ENCODE measurements around the gene NPLOC4. TPM values are rescaled to one million over a fixed set of nuclear protein-coding genes. Genes with fewer than 3 reads are reported as not detected.
"Not testable (repeated sequence)": the region's sequence is repeated elsewhere in the genome, so short reads cannot be mapped to it uniquely, and the experiment has no call there.

Gene NPLOC4
- total and polyA plus RNA-seq, 9 donors, result 31.9 to 66.2 (median 49.5) TPM

DNA sequence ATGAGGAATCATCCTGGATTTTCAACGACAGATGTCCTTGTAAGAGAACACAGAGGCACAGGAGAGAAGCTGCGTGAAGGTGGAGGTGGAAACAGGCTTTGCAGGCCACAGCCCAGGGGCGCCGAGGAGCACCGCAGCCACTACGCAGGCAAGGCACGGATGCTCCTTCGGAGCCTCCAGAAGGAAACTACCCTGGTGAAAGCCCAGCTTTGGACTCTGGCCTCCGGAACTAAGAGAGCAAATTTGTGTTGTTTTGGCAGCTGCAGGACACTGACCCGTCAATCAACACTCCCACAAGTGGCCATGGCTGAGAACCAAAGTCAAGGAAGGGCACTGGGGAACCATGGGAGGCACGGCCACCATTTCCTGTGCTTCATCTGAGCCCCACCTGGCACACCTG is 43.2 kb upstream of the NPLOC4 start:
- 82% methylated on average over 11 of the region's 11 CpGs for WGBS (ENCODE audit: insufficient coverage)
- Histone ChIP-seq H3K27ac (ENCODE audit: low read length) (no peak overlapping the region), H3K36me3 (ENCODE audit: control insufficient read depth, insufficient read depth, low read length) (peaks cover 11% of the 10 kb centered on the region), H3K27me3 (ENCODE audit: control insufficient read depth, insufficient read depth, low read length) (no peaks in the 10 kb centered on the region), H3K9me3 (replicated peaks; ENCODE audit: control insufficient read depth, low read depth, low read length) (no peaks in the 10 kb centered on the region), H3K4me1 (ENCODE audit: control insufficient read depth, insufficient read depth, low read length) (peaks cover 21% of the 10 kb centered on the region), H3K4me3 (ENCODE audit: low read length) (no peak overlapping the region)
- DNase-seq, result no peak

DNA sequence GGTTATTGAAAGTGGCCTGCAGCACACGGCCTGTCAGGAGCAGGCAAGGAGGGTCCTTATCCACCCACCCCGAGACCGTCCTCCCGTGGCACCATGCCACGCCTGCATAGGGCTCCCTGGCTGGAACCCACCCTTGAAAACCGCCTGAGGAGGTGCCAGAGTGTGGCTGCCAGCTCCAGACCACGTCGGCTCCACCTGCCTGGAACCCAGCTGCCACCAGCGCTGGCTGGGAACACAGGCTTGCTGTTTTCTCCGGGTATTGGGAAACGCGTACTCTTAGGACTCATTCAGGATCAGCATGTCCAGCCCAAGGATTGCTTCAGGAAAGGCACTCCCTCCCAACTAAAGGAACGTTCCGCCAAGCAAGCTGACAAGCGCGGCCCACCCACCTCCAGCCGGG is 40.0 kb upstream of the NPLOC4 start:
- H3K27ac ChIP-seq (ENCODE audit: low read length), result no peak overlapping the region
- peaks cover 36% of the 10 kb centered on the region for H3K36me3 ChIP-seq (ENCODE audit: control insufficient read depth, insufficient read depth, low read length)
- H3K27me3 ChIP-seq (ENCODE audit: control insufficient read depth, insufficient read depth, low read length), result no peaks in the 10 kb centered on the region
- no peak for DNase-seq
- H3K4me1 ChIP-seq (ENCODE audit: control insufficient read depth, insufficient read depth, low read length), result peaks cover 2% of the 10 kb centered on the region
- H3K9me3 ChIP-seq (replicated peaks; ENCODE audit: control insufficient read depth, low read depth, low read length), result no peaks in the 10 kb centered on the region
- no peak overlapping the region for H3K4me3 ChIP-seq (ENCODE audit: low read length)
- WGBS (ENCODE audit: insufficient coverage), result 89% methylated on average over 17 of the region's 17 CpGs

DNA sequence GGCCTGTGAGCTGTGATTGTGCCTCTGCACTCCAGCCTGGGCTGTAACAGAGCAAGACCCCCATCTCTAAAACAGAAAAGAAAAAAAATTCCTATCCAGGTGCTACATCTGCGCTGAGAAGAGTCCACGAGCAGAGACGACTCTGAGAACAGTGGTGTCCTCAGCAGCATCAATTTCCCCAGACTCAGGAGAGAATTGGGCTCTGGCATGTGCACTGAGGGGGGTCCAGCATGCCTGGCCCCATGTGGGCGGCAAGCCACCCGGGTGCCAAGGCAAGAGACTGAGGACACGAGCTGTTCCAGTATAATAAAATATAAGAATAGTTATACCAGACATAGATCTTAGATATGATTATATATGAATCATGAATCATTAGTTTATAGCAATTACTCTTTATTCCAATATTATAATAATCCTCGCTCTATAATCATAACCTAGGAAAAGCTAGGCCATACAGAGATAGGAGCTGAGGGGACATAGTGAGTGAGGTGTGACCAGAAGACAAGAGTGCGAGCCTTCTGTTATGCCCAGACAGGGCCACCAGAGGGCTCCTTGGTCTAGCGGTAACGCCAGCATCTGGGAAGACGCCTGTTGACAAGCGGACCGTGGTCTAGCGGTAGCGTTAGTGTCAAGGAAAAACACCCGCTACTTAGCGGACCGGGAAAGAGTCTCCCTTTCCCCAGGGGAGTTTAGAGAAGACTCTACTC is 38.8 kb upstream of the NPLOC4 start:
- 52% methylated on average over 3 of the region's 18 CpGs for WGBS (ENCODE audit: insufficient coverage)
- peaks cover 41% of the 10 kb centered on the region for H3K36me3 ChIP-seq (ENCODE audit: control insufficient read depth, insufficient read depth, low read length)
- not testable (repeated sequence) for H3K4me3 ChIP-seq (ENCODE audit: low read length); H3K27ac ChIP-seq (ENCODE audit: low read length); H3K9me3 ChIP-seq (replicated peaks; ENCODE audit: control insufficient read depth, low read depth, low read length); H3K4me1 ChIP-seq (ENCODE audit: control insufficient read depth, insufficient read depth, low read length); DNase-seq; H3K27me3 ChIP-seq (ENCODE audit: control insufficient read depth, insufficient read depth, low read length)

DNA sequence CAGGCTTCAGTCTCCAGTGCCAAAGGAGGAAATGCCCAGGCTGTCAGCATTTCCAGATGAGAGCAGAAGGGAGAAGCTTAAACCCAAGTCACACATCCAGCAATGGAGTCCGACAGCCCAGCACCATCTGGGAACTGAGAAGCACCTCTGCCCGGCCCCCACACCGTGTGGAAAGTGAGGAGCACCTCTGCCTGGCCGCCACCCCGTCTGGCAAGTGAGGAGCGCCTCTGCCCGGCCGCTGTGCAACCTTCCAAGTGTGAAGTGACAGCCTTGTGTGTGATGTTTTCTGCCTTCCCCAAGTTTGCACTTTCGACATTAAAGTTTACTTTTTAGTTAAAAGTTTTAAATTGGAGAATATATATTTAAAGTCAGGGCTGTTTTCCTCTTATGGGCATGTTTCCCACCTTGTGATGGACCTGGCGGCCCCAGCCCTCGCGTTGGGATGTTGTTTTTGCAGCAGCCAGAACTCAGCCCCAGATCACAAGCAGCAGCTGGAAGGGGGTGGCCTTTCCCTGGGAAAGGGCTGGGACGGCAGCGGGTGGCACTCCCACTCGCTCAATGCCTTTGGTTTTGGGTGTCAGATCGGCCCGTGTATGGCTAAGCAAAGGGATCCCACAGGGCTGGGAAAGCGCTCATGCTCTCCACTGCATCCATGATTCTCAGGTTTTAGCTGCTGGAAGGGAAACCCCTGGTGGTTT is 36.8 kb upstream of the NPLOC4 start:
- DNase-seq, result no peak
- no peaks in the 10 kb centered on the region for H3K4me1 ChIP-seq (ENCODE audit: control insufficient read depth, insufficient read depth, low read length)
- no peak overlapping the region for H3K27ac ChIP-seq (ENCODE audit: low read length)
- H3K36me3 ChIP-seq (ENCODE audit: control insufficient read depth, insufficient read depth, low read length), result peaks cover 56% of the 10 kb centered on the region
- no peaks in the 10 kb centered on the region for H3K27me3 ChIP-seq (ENCODE audit: control insufficient read depth, insufficient read depth, low read length)
- H3K4me3 ChIP-seq (ENCODE audit: low read length), result no peak overlapping the region
- no peaks in the 10 kb centered on the region for H3K9me3 ChIP-seq (replicated peaks; ENCODE audit: control insufficient read depth, low read depth, low read length)
- 77% methylated on average over 13 of the region's 18 CpGs for WGBS (ENCODE audit: insufficient coverage)

DNA sequence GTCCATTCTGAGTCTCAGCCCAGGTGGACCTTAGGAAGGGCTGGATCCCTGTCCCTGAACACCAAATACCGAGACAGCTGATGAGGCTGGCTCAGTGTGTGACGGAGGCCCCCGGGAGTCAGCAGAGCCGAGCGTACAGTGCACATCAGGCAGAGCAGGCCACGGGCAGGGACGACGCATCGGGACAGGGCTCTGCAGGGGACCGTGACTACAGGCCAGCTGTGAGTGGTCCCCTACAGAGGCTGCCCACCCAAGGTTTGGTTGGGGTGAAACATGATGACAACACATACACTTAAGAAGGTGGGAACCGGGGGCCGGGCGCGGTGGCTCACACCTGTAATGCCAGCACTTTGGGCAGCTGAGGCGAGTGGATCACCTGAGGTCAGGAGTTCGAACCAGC is 36.0 kb upstream of the NPLOC4 start:
- DNase-seq, result no peak
- peaks cover 2% of the 10 kb centered on the region for H3K4me1 ChIP-seq (ENCODE audit: control insufficient read depth, insufficient read depth, low read length)
- 92% methylated on average over 14 of the region's 16 CpGs for WGBS (ENCODE audit: insufficient coverage)
- no peak overlapping the region for H3K4me3 ChIP-seq (ENCODE audit: low read length)
- H3K36me3 ChIP-seq (ENCODE audit: control insufficient read depth, insufficient read depth, low read length), result peaks cover 61% of the 10 kb centered on the region
- H3K27ac ChIP-seq (ENCODE audit: low read length), result no peak overlapping the region
- no peaks in the 10 kb centered on the region for H3K27me3 ChIP-seq (ENCODE audit: control insufficient read depth, insufficient read depth, low read length)
- H3K9me3 ChIP-seq (replicated peaks; ENCODE audit: control insufficient read depth, low read depth, low read length), result no peaks in the 10 kb centered on the region

DNA sequence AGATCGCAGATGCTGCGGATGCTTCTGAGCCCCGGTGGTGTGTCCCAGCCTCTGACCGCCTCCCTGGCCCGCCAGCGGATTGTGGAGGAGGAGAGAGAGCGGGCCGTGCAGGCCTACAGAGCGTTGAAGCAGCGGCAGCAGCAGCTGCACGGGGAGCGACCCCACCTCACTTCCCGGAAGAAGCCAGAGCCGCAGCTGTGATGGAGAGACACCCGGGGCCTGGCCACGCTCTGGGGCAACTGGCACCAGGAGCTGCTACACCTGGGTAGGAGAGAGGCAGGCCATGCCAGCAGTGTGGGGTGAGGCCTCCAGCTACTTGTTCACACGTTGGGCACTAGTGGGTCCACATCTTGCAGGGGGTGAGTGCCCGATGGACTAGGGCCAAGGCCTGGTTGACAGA is 35.6 kb upstream of the NPLOC4 start:
- peaks cover 6% of the 10 kb centered on the region for H3K4me1 ChIP-seq (ENCODE audit: control insufficient read depth, insufficient read depth, low read length)
- peaks cover 62% of the 10 kb centered on the region for H3K36me3 ChIP-seq (ENCODE audit: control insufficient read depth, insufficient read depth, low read length)

DNA sequence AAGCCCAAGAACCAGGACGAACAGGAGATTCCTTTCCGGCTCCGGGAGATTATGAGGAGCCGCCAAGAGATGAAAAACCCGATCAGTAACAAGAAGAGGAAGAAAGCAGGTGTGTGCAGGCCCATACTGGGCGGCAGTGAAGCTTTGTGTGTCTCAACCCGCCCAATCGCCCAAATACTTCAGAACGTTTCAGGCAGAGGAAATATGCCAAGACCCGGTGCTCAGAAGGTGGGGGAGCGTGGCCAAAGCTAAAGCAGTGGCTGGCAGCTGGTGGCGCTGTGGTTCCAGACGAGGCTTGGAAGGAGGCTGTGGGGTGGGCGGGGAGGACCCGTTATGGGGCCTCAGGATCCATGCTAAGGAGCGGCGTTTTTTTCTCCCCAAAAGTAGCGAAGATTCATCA is 30.8 kb upstream of the NPLOC4 start:
- H3K27ac ChIP-seq (ENCODE audit: low read length), result no peak overlapping the region
- no peaks in the 10 kb centered on the region for H3K27me3 ChIP-seq (ENCODE audit: control insufficient read depth, insufficient read depth, low read length)
- H3K9me3 ChIP-seq (replicated peaks; ENCODE audit: control insufficient read depth, low read depth, low read length), result no peaks in the 10 kb centered on the region
- peaks cover 24% of the 10 kb centered on the region for H3K4me1 ChIP-seq (ENCODE audit: control insufficient read depth, insufficient read depth, low read length)
- no peak for DNase-seq
- no peak overlapping the region for H3K4me3 ChIP-seq (ENCODE audit: low read length)
- WGBS (ENCODE audit: insufficient coverage), result 78% methylated on average over 15 of the region's 18 CpGs
- H3K36me3 ChIP-seq (ENCODE audit: control insufficient read depth, insufficient read depth, low read length), result peaks cover 54% of the 10 kb centered on the region

More for the DNA sequence above, 35.6 kb upstream of the NPLOC4 start:
- Histone ChIP-seq H3K9me3 (replicated peaks; ENCODE audit: control insufficient read depth, low read depth, low read length) (no peaks in the 10 kb centered on the region), H3K4me3 (ENCODE audit: low read length) (no peak overlapping the region), H3K27ac (ENCODE audit: low read length) (no peak overlapping the region), H3K27me3 (ENCODE audit: control insufficient read depth, insufficient read depth, low read length) (no peaks in the 10 kb centered on the region)
- 72% methylated on average over 15 of the region's 18 CpGs for WGBS (ENCODE audit: insufficient coverage)
- no peak for DNase-seq

DNA sequence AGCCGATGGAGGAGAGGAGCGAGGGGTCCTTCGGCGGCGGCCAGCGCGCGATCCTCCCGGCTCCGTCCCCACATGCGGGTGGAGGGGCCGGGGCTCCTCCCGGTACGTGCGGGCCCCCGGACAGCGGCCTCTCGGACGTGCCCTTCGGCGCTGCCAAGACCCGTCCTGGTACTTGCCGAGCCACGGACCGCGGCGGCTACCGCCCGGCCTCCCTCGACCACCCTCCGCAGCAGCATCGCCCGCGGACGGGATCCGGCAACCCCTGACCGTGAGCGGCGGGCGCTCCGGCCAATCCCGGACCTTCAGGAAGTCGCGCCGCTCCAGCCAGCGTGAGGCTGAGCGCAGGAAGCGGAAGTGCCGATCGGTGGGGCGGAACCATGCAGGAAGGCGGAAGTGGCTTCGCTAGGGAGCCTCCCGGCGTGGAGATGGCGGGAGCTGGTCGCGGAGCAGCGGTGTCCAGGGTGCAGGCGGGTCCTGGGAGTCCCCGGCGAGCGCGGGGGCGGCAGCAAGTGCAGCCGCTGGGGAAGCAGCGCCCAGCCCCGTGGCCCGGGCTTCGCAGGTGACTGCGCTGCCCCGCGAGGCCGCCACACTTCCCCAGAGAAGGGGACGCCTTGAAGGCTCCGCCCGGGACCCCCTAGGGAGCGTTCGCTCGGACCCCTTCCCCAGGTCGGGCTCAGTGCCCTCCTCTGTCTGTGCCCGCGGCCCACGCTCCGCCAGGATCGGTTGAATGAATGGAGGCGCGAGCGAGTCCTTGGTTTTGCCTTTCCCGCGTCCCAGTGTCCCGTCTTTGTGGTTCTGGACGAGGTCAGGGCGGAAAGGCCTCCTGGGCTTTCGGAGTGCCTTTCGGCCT is 29.7 kb upstream of the NPLOC4 start, which contains the start of the genes CCDC137 and OXLD1:
Gene CCDC137 (plus strand): TSS at position 396 of the 850 bp plus-strand sequence. CDS start 30 bp downstream, at position 426.
Gene OXLD1 (minus strand): TSS at position 264 of the 850 bp plus-strand sequence. CDS start 28 bp downstream, at position 236.
- peaks cover 24% of the 10 kb centered on the region for H3K4me1 ChIP-seq (ENCODE audit: control insufficient read depth, insufficient read depth, low read length)

DNA sequence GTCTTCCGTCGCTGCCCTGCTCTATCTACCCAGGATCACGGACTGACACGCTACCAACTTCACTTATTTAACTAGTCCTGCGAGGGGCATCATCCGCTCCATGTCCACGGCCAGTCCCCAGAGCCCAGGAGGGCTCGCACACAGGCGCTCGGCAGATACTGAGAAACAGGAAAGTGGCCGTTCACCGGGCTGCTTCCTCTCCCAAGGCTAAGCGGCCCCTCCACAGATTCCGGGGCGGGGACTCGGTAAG is 29.1 kb upstream of the NPLOC4 start:
- peak overlapping the region; percentile 80 for H3K27ac ChIP-seq (ENCODE audit: low read length)
- no peaks in the 10 kb centered on the region for H3K27me3 ChIP-seq (ENCODE audit: control insufficient read depth, insufficient read depth, low read length)
- H3K36me3 ChIP-seq (ENCODE audit: control insufficient read depth, insufficient read depth, low read length), result peaks cover 37% of the 10 kb centered on the region
- no peaks in the 10 kb centered on the region for H3K9me3 ChIP-seq (replicated peaks; ENCODE audit: control insufficient read depth, low read depth, low read length)
- 0% methylated on average over 15 of the region's 16 CpGs for WGBS (ENCODE audit: insufficient coverage)
- peaks cover 24% of the 10 kb centered on the region for H3K4me1 ChIP-seq (ENCODE audit: control insufficient read depth, insufficient read depth, low read length)
- DNase-seq, result no peak
- H3K4me3 ChIP-seq (ENCODE audit: low read length), result peak overlapping the region; percentile 89

More for the DNA sequence above, 29.7 kb upstream of the NPLOC4 start, which contains the start of the genes CCDC137 and OXLD1:
- Histone ChIP-seq H3K27me3 (ENCODE audit: control insufficient read depth, insufficient read depth, low read length) (no peaks in the 10 kb centered on the region), H3K36me3 (ENCODE audit: control insufficient read depth, insufficient read depth, low read length) (peaks cover 42% of the 10 kb centered on the region), H3K27ac (ENCODE audit: low read length) (peak within 1 kb of the TSS; percentile 80), H3K9me3 (replicated peaks; ENCODE audit: control insufficient read depth, low read depth, low read length) (no peaks in the 10 kb centered on the region), H3K4me3 (ENCODE audit: low read length) (peak within 1 kb of the TSS; percentile 89)
- peak; percentile 98 for DNase-seq
- under 1% methylated on average over 96 of the region's 96 CpGs for WGBS (ENCODE audit: insufficient coverage)
